ENCODE data around the gene MAP3K9.
A peak's percentile ranks its signal among the peaks of the same experiment; 100 is the strongest.
"Not testable (repeated sequence)": the region's sequence is repeated elsewhere in the genome, so short reads cannot be mapped to it uniquely, and the experiment has no call there.

MAP3K9 gene

DNA sequence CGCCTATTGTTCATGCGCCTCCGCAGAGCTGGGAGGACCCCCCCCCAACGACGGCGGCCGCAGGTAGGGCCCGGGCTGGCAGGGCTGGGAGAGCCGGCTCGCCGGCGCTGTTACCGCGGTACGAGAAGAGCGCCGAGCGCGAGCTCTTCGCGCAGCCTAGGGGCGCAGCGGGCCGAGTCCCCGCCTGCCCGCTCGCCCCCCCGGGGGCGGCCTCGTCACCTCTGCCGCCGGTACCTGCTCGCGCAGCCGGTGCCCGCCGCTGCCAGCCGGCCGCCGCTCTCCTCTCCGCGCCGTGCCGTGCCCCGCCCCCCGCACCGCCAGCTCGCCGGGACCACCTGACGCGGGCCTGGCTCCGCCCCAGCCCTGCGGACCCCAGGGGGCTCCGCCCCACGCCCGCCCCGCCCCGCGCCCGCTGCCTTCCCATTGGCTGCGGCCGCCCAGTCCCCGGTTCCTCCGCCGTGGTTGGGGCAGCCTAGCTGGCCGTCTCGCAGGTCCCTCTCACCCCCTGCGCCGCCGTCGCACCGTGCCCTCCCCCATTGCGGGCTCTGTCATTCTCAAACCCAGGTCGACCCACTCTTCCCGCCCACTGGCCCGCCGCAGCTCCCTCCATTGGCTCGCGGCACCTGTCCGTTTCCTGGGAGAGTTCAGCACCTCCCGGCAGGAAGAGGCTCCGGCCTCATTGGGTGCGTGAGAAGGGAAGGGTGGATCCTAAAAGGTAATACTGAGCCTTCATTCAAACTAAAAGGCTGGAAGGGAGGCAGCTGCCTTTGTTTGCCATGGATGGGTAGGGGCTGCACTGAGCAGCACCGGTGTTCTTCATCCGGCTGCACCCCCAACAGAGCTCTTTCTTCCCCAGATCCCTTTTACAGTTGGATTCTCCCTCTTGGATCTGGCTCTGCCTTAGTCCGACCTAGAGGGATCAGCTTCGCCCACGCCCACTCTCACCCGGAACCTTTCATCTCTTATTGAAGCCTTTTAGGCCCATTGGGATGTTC is at the start of gene MAP3K9:
Gene MAP3K9 (minus strand): TSS at position 289 of the 995 bp plus-strand sequence. CDS start 342 bp downstream, outside the sequence.
- peak within 1 kb of the TSS; percentile 49 for H3K27ac ChIP-seq
- TF ChIP-seq, protein P1, sequence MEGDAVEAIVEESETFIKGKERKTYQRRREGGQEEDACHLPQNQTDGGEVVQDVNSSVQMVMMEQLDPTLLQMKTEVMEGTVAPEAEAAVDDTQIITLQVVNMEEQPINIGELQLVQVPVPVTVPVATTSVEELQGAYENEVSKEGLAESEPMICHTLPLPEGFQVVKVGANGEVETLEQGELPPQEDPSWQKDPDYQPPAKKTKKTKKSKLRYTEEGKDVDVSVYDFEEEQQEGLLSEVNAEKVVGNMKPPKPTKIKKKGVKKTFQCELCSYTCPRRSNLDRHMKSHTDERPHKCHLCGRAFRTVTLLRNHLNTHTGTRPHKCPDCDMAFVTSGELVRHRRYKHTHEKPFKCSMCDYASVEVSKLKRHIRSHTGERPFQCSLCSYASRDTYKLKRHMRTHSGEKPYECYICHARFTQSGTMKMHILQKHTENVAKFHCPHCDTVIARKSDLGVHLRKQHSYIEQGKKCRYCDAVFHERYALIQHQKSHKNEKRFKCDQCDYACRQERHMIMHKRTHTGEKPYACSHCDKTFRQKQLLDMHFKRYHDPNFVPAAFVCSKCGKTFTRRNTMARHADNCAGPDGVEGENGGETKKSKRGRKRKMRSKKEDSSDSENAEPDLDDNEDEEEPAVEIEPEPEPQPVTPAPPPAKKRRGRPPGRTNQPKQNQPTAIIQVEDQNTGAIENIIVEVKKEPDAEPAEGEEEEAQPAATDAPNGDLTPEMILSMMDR (conservative IDR thresholded peaks at IDR 0.05) = no peak; the same call in 1 of the 2 replicates
- no peak; the same call in none of the 2 replicates for TF ChIP-seq ZFX (IDR thresholded peaks at IDR 0.05)

DNA sequence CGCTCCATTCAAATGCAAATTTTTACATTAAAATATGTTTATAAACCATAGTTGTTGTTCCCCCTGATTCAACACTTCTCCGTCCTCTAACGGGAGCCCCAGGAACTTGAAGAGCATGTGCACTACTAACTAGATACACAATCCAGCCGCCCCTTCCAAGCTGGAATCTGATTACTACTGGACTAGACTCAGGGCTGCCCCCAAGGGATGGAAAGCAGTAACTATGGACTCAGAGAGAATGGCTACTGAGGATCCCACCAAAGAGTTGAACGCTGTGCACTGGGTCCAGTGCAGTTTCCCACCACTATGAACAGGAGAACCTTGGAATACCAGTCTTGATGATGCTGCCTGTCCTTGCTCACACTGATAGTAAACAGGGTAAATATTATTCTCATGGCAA is 49.3 kb upstream of the MAP3K9 start:
- TF ChIP-seq, protein P1 (conservative IDR thresholded peaks at IDR 0.05) = 0 out of 2 replicates have a peak, but pooled peaks have one; percentile 7
- TF ChIP-seq ZFX (IDR thresholded peaks at IDR 0.05) = no peak
- no peak overlapping the region for H3K27ac ChIP-seq

DNA sequence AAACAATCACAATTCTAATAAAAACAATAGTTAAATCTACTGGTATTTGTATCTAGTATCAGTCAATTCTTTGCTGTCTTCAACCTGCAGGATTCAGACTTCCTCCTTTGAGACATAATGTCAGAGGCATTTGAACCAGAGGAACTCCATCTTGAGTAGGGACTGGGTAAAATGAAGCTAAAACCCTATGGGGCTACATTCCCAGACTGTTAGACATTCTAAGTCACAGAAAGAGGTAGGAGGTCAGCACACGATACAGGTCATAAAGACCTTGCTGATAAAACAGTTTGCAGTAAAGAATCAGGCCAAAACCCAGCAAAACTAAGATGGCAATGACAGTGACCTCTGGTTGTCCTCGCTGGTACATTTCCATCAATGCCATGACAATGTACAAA is 48.2 kb upstream of the MAP3K9 start:
- TF ChIP-seq, protein P1 (conservative IDR thresholded peaks at IDR 0.05) = no peak
- no peak for TF ChIP-seq ZFX (IDR thresholded peaks at IDR 0.05)
- H3K27ac ChIP-seq = no peak overlapping the region

DNA sequence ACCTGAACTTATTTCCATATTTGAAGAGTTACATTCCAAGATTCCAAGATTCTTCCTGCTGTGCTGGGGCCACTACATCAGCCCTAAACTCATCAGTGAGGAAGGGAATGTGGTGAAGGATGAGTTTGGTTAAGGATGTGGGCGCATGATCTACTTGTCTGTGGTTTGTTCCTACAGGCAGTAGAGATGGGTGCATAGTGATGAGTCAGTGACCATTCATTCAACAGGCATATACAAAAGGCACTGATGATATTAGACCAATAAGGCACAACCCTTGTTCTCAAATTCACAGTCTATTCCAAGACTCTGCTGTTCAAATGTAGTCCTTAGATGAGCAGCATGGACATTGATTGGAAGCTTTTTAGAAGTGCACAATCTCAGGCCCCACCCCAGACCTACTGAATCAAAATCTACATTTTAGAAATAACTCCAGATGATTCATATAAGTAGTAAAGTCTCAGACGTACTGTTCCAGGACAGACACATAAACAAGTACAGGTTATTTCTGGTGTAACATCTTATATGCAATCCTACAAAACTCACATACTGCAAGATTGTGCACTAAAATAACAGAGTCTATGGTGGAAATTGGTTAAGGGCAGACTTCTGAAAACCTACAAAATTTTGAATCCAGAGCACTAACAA is 47.7 kb upstream of the MAP3K9 start:
- H3K27ac ChIP-seq = no peak overlapping the region
- TF ChIP-seq, protein P1 (conservative IDR thresholded peaks at IDR 0.05) = no peak
- no peak for TF ChIP-seq ZFX (IDR thresholded peaks at IDR 0.05)

DNA sequence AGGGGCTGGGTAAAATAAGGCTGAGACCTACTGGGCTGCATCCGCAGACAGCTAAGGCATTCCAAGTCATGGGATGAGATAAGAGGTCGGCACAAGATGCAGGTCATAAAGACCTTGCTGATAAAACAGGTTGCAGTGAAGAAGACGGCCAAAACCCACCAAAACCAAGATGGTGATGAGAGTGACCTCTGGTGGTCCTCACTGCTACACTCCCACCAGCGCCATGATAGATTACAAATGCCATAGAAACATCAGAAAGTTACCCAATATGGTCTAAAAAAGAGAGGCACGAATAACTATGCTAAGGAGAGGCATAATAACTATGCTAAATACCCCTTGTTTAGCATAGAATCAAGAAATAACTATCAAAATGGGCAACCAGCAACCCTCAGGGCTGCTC is 46.2 kb upstream of the MAP3K9 start:
- H3K27ac ChIP-seq = no peak overlapping the region
- TF ChIP-seq, protein P1 (conservative IDR thresholded peaks at IDR 0.05) = no peak

DNA sequence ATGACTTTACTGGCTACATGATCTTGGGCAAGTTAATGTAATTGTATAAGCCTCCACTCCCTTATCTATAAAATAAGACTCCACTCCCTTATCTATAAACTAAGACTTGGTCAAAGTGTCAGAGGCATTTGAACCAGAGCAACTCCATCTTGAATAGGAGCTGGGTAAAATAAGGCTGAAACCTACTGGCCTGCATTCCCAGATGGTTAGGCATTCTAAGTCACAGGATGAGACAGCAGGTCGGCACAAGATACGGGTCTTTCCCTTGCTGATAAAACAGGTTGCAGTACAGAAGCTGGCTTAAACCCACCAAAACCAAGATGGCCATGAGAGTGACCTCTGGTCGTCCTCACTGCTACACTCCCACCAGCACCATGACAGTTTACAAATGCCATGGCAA is 44.3 kb upstream of the MAP3K9 start:
- not testable (repeated sequence) for H3K27ac ChIP-seq

DNA sequence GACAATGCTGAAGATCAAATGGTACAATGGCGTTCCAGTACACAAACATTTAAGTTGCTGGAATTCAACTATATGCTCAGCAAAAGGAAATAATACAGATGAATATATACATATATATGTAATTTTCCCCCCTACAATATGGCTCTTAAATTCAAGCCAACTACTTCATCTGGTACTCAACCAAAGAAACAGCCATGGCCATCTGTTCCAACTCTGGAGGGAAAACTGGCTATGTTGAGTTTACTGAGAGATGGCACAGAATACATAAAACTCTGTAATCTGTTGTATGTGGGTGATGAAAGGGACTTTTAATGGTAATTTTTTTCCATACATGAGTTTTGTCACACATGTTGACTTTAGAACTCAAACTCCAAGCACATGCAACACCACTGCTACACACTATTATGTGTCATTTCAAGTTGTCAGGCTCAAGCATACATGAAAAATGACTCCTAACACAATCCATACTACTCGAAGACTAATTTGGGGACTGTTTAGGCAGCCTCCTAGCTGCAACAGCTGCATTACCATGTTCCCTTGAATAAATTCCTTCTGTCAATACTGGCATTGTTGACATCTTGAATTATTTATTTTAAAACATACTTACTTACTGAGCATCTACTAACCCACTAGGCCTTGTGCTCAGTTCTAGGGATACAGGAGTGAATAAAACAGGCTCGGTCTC is 38.2 kb upstream of the MAP3K9 start:
- H3K27ac ChIP-seq = no peak overlapping the region
- TF ChIP-seq ZFX (IDR thresholded peaks at IDR 0.05) = no peak
- TF ChIP-seq, protein P1 (conservative IDR thresholded peaks at IDR 0.05) = no peak
